GM12878 (cell line): ENCODE results near the gene EEF2K. TPM values are rescaled to one million over a fixed set of nuclear protein-coding genes. Genes with fewer than 3 reads are reported as not detected.

Source experiments
- BHLHE40 ChIP-seq, 2 experiments: fragments of 450-650 bp in 1 of 2; IDR thresholded peaks; 2 replicates each; pipeline ENCODE4 v1.6.1; 2011 to 2017; ENCODE audit warnings: low read depth in 2 of 2, borderline replicate concordance in 1 of 2, improper control_type of control experiment in 1 of 2, low read length in 1 of 2, mild to moderate bottlenecking in 1 of 2
- DPF2 ChIP-seq: fragments of 450-650 bp; IDR thresholded peaks from 2 replicates; pipeline ENCODE4 v1.6.1; 2017; ENCODE audit warnings: mild to moderate bottlenecking
- EGR1 ChIP-seq, 2 experiments: IDR thresholded peaks; 1 replicate in 1 of 2; 2 replicates in 1 of 2; pipeline ENCODE4 v1.6.1; 2011 to 2012; ENCODE audit warnings: low read depth in 2 of 2, low read length in 2 of 2, borderline replicate concordance in 1 of 2, mild to moderate bottlenecking in 1 of 2, moderate library complexity in 1 of 2
- GATAD2B ChIP-seq: fragments of 450-650 bp; conservative IDR thresholded peaks from 2 replicates; pipeline ENCODE4 v1.6.1; 2017; ENCODE audit warnings: low read depth, mild to moderate bottlenecking, moderate library complexity
- IRF3 ChIP-seq: fragments of 450-650 bp; IDR thresholded peaks from 2 replicates; pipeline ENCODE4 v1.6.1; 2014; ENCODE audit warnings: mild to moderate bottlenecking
- MTA2 ChIP-seq: fragments of 450-650 bp; IDR thresholded peaks from 2 replicates; pipeline ENCODE4 v1.6.1; 2016; ENCODE audit warnings: low read depth, mild to moderate bottlenecking, moderate library complexity
- NR2C1 ChIP-seq: fragments of 450-650 bp; IDR thresholded peaks from 2 replicates; pipeline ENCODE4 v1.6.1; 2017; ENCODE audit warnings: antibody characterized with exemption, mild to moderate bottlenecking, moderate library complexity
- RAD21 ChIP-seq: IDR thresholded peaks from 2 replicates; pipeline ENCODE4 v1.6.1; 2011; ENCODE audit warnings: mild to moderate bottlenecking, low read depth, low read length, moderate library complexity; ENCODE audit not compliant: insufficient read depth
- RAD51 ChIP-seq: fragments of 450-650 bp; IDR thresholded peaks from 2 replicates; pipeline ENCODE4 v1.6.1; 2016; ENCODE audit warnings: moderate library complexity, mild to moderate bottlenecking, inconsistent platforms
- SMAD5 ChIP-seq: IDR thresholded peaks from 2 replicates; pipeline ENCODE4 v1.6.1; 2016; ENCODE audit warnings: antibody characterized with exemption, low read depth
- ZBED1 ChIP-seq: IDR thresholded peaks from 2 replicates; pipeline ENCODE4 v1.6.1; 2016; ENCODE audit warnings: borderline replicate concordance
- ZBTB11 ChIP-seq: fragments of 450-650 bp; formaldehyde crosslinking; IDR thresholded peaks from 2 replicates; pipeline ENCODE4 v1.5.0; 2022; ENCODE audit warnings: mild to moderate bottlenecking, missing genetic modification characterization
- ZBTB4 ChIP-seq: fragments of 450-650 bp; formaldehyde crosslinking; IDR thresholded peaks from 2 replicates; pipeline ENCODE4 v1.4.0; 2022; ENCODE audit warnings: mild to moderate bottlenecking, moderate library complexity
- ZNF687 ChIP-seq: fragments of 450-650 bp; IDR thresholded peaks from 2 replicates; pipeline ENCODE4 v1.6.1; 2017; ENCODE audit warnings: mild to moderate bottlenecking, moderate library complexity
- polyA plus RNA-seq, 11 experiments: library from polyadenylated mRNA; depleted of rRNA in 4 of 11; unstranded in 6 of 11; stranded (reverse) in 5 of 11; fragments of >200 nt; fragmentation: Nextera tagmentation in 4 of 11; fragmentation: Illumina TruSeq in 1 of 11; extraction: Ambion mirVana in 4 of 11; extraction: Trizol in 1 of 11; gene quantifications; 1 replicate in 1 of 11; 2 replicates in 10 of 11; pipeline versions ENCODE4 v1.2.1 to v1.2.3, GENCODE V29; 2011 to 2016; ENCODE audit warnings: inconsistent platforms in 2 of 11, missing spikeins in 2 of 11, low read depth in 1 of 11
- total RNA-seq, 4 experiments: library from RNA; depleted of rRNA in 3 of 4; stranded (reverse); fragments of >200 nt in 3 of 4; fragmentation: Illumina TruSeq in 1 of 4; extraction: Trizol in 1 of 4; gene quantifications; 2 replicates each; pipeline versions ENCODE4 v1.2.1 to v1.2.3, GENCODE V29; 2013 to 2021

EEF2K gene
- total and polyA plus RNA-seq, 10 of the 15 experiments (the other 5 are each of a cell fraction or from before 2014, with no cell fraction given) = 2.0 to 29.6 (median 12.2) TPM

GRCh38 chr16:22195695-22196558, 10.2 kb upstream of the EEF2K start (continued):
- no peak; the same call in 1 of the 2 replicates for TF ChIP-seq IRF3
- TF ChIP-seq ZBTB4 (CRISPR knock-in tag) = no peak
- TF ChIP-seq ZNF687 = peak; percentile 66
- no peak for TF ChIP-seq GATAD2B
- no peak for TF ChIP-seq ZBED1
- 0 out of 2 replicates have a peak, but pooled peaks have one; percentile 18 for TF ChIP-seq RAD51
- TF ChIP-seq RAD21 = peak; percentile 77
- TF ChIP-seq MTA2 = no peak
- TF ChIP-seq ZBTB11 (CRISPR knock-in tag) = no peak
- no peak for TF ChIP-seq NR2C1
- no peak for TF ChIP-seq EGR1 (IDR thresholded peaks at IDR 0.05; ENCODE audit: borderline replicate concordance in 1 of 2, low read depth in 2 of 2, low read length in 2 of 2)
- TF ChIP-seq BHLHE40 (IDR thresholded peaks at IDR 0.05; ENCODE audit: borderline replicate concordance in 1 of 2, low read depth in 2 of 2, low read length in 1 of 2) = peak; percentile 13 to 32; a peak in 1 of 4 replicates
- TF ChIP-seq SMAD5 = no peak
- peak; percentile 14; the same call in 1 of the 2 replicates for TF ChIP-seq DPF2
